Erythroblast (primary cell): ENCODE results near the gene ZNF189.

Experiments used
- GATA1 ChIP-seq: IDR thresholded peaks from 2 replicates; pipeline ENCODE4 v1.6.1; 2011; ENCODE audit warnings: low read depth, mild to moderate bottlenecking, control low read depth, low read length, moderate library complexity
- POLR2A ChIP-seq: IDR thresholded peaks from 2 replicates; pipeline ENCODE4 v1.6.1; 2011; ENCODE audit warnings: mild to moderate bottlenecking, low read length

DNA sequence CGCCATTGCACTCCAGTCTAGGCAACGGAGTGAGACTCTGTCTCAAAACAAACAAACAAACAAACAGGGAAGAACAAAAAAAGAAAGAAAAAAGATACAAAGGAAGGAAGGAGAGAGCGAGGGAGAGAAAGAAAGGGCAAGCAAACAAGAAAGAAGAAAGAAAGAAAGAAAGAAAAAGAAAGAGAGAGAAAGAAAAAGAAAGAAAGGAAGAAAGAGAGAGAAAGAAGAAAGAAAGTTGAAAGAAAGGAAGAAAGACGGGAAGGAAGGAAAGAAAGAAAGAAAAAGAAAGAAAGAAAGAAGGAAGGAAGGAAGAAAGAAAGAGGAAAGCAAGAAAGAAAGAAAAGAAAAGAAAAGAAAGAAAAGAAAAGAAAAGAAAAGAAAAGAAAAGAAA lies 50.0 kb downstream of the ZNF189 start:
- TF ChIP-seq POLR2A (no peak), GATA1 (no peak)
